Neural cell (in vitro differentiated cells): ENCODE measurements around the gene UVRAG. TPM values are rescaled to one million over a fixed set of nuclear protein-coding genes. Genes with fewer than 3 reads are reported as not detected.

Source experiments
- H2AFZ ChIP-seq: fragments of 200-600, 300-800 bp; sonication (generic), shearing (Covaris generic); 2 replicates; pipeline ENCODE4 v1.6.0; 2014; ENCODE audit warnings: low read depth, mild to moderate bottlenecking, antibody characterized with exemption, low read length, moderate library complexity
- H3F3A ChIP-seq: fragments of 200-600 bp; shearing (Covaris generic); 2 replicates; pipeline ENCODE4 v1.6.1; 2016; ENCODE audit warnings: mild to moderate bottlenecking, moderate library complexity, mixed read lengths, antibody characterized with exemption, low read length; ENCODE audit not compliant: insufficient read depth, poor library complexity, severe bottlenecking
- H3K27ac ChIP-seq: fragments of 200-600, 300-800 bp; sonication (generic), shearing (Covaris generic); 2 replicates; pipeline ENCODE4 v1.5.1; 2014; ENCODE audit warnings: mild to moderate bottlenecking, low read length, moderate library complexity
- H3K27me3 ChIP-seq: fragments of 300-800, 200-600 bp; sonication (generic), shearing (Covaris generic); 2 replicates; pipeline ENCODE4 v1.6.0; 2014; ENCODE audit warnings: mild to moderate bottlenecking, low read depth, low read length, moderate library complexity; ENCODE audit not compliant: insufficient read depth
- H3K36me3 ChIP-seq: fragments of 300-800, 200-600 bp; sonication (generic), shearing (Covaris generic); 2 replicates; pipeline ENCODE4 v1.5.1; 2014; ENCODE audit warnings: mild to moderate bottlenecking, antibody characterized with exemption, low read length, moderate library complexity; ENCODE audit not compliant: insufficient read depth
- H3K4me2 ChIP-seq: fragments of 300-800, 200-600 bp; sonication (generic), shearing (Covaris generic); 2 replicates; pipeline ENCODE4 v1.6.0; 2014; ENCODE audit warnings: mild to moderate bottlenecking, low read length
- H3K4me3 ChIP-seq: fragments of 300-800, 200-600 bp; sonication (generic), shearing (Covaris generic); 2 replicates; pipeline ENCODE4 v1.5.1; 2014; ENCODE audit warnings: mild to moderate bottlenecking, low read length, moderate library complexity
- H3K79me2 ChIP-seq: fragments of 200-600 bp; shearing (Covaris generic); replicated peaks from 2 replicates; pipeline ENCODE4 v1.6.0; 2014; ENCODE audit warnings: mild to moderate bottlenecking, low read length, moderate library complexity; ENCODE audit not compliant: insufficient read depth
- H3K9ac ChIP-seq: fragments of 300-800, 200-600 bp; sonication (generic), shearing (Covaris generic); 2 replicates; pipeline ENCODE4 v1.6.1; 2016; ENCODE audit warnings: mild to moderate bottlenecking, low read length, mixed read lengths
- H3K9me2 ChIP-seq: fragments of 200-600 bp; shearing (Covaris generic); 2 replicates; pipeline ENCODE4 v1.6.1; 2016; ENCODE audit warnings: mild to moderate bottlenecking, low read length, mixed read lengths; ENCODE audit not compliant: insufficient read depth
- H3K9me3 ChIP-seq: fragments of 200-600, 300-800 bp; sonication (generic), shearing (Covaris generic); 2 replicates; pipeline ENCODE4 v1.6.1; 2016; ENCODE audit warnings: mild to moderate bottlenecking, mixed run types, low read length, moderate library complexity, mixed read lengths
- H4K20me1 ChIP-seq: fragments of 200-600 bp; shearing (Covaris generic); 2 replicates; pipeline ENCODE4 v1.6.1; 2016; ENCODE audit warnings: mild to moderate bottlenecking, mixed run types; ENCODE audit not compliant: insufficient read depth
- EP300 ChIP-seq: fragments of 450-650 bp; conservative IDR thresholded peaks from 2 replicates; pipeline ENCODE4 v1.6.1; 2014; ENCODE audit warnings: antibody characterized with exemption, mild to moderate bottlenecking, moderate library complexity; ENCODE audit not compliant: poor library complexity, severe bottlenecking
- EZH2 ChIP-seq: fragments of 200-600, 300-800 bp; shearing (Covaris generic), sonication (generic); IDR thresholded peaks from 2 replicates; pipeline ENCODE4 v1.6.1; 2014; ENCODE audit warnings: antibody characterized with exemption, low read length, borderline replicate concordance, mild to moderate bottlenecking; ENCODE audit not compliant: insufficient read depth, poor library complexity, severe bottlenecking
- MXI1 ChIP-seq: fragments of 450-650 bp; conservative IDR thresholded peaks from 2 replicates; pipeline ENCODE4 v1.6.1; 2014; ENCODE audit warnings: antibody characterized with exemption, mild to moderate bottlenecking; ENCODE audit not compliant: poor library complexity, severe bottlenecking
- POLR2AphosphoS5 ChIP-seq: IDR thresholded peaks from 2 replicates; pipeline ENCODE4 v1.6.1; 2012
- RAD21 ChIP-seq: fragments of 450-650 bp; conservative IDR thresholded peaks from 2 replicates; pipeline ENCODE4 v1.6.1; 2014; ENCODE audit warnings: antibody characterized with exemption, mild to moderate bottlenecking, moderate library complexity
- SMC3 ChIP-seq: fragments of 450-650 bp; conservative IDR thresholded peaks from 2 replicates; pipeline ENCODE4 v1.6.1; 2014; ENCODE audit warnings: antibody characterized with exemption, mild to moderate bottlenecking, moderate library complexity; ENCODE audit not compliant: poor library complexity
- TAF1 ChIP-seq: IDR thresholded peaks from 2 replicates; pipeline ENCODE4 v1.6.1; 2012; ENCODE audit warnings: low read depth
- polyA plus RNA-seq: library from polyadenylated mRNA; depleted of rRNA; stranded (reverse); fragments of >200 nt; gene quantifications from 2 replicates; pipeline ENCODE4 v1.2.3, GENCODE V29; 2014
- TF ChIP-seq, protein P1 (sequence below): IDR thresholded peaks from 2 replicates; pipeline ENCODE4 v1.6.1; 2012; ENCODE audit warnings: borderline replicate concordance
- TF ChIP-seq, protein P2 (sequence below): fragments of 450-650 bp; IDR thresholded peaks from 2 replicates; pipeline ENCODE4 v1.5.1; 2014; ENCODE audit warnings: antibody characterized with exemption, mild to moderate bottlenecking, moderate library complexity; ENCODE audit not compliant: poor library complexity, severe bottlenecking

The UVRAG gene
- polyA plus RNA-seq, 1 donor from 2014 or later = 31.6 TPM

GRCh38 chr11:75792997-75793800 lies 21.8 kb upstream of the UVRAG start:
- Histone ChIP-seq H2AFZ (no peak overlapping the region), H3K27me3 (no peaks in the 10 kb centered on the region), H3K4me2 (no peak overlapping the region), H3F3A (no peaks in the 10 kb centered on the region), H3K36me3 (no peaks in the 10 kb centered on the region), H3K9me3 (no peaks in the 10 kb centered on the region), H3K9me2 (no peaks in the 10 kb centered on the region), H3K27ac (no peak overlapping the region), H4K20me1 (no peaks in the 10 kb centered on the region), H3K79me2 (no peaks in the 10 kb centered on the region), H3K9ac (no peak overlapping the region), H3K4me3 (no peak overlapping the region)
- TF ChIP-seq POLR2AphosphoS5 = no peak
- TF ChIP-seq, protein P1, sequence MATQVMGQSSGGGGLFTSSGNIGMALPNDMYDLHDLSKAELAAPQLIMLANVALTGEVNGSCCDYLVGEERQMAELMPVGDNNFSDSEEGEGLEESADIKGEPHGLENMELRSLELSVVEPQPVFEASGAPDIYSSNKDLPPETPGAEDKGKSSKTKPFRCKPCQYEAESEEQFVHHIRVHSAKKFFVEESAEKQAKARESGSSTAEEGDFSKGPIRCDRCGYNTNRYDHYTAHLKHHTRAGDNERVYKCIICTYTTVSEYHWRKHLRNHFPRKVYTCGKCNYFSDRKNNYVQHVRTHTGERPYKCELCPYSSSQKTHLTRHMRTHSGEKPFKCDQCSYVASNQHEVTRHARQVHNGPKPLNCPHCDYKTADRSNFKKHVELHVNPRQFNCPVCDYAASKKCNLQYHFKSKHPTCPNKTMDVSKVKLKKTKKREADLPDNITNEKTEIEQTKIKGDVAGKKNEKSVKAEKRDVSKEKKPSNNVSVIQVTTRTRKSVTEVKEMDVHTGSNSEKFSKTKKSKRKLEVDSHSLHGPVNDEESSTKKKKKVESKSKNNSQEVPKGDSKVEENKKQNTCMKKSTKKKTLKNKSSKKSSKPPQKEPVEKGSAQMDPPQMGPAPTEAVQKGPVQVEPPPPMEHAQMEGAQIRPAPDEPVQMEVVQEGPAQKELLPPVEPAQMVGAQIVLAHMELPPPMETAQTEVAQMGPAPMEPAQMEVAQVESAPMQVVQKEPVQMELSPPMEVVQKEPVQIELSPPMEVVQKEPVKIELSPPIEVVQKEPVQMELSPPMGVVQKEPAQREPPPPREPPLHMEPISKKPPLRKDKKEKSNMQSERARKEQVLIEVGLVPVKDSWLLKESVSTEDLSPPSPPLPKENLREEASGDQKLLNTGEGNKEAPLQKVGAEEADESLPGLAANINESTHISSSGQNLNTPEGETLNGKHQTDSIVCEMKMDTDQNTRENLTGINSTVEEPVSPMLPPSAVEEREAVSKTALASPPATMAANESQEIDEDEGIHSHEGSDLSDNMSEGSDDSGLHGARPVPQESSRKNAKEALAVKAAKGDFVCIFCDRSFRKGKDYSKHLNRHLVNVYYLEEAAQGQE = no peak
- no peak for TF ChIP-seq SMC3
- TF ChIP-seq, protein P2, sequence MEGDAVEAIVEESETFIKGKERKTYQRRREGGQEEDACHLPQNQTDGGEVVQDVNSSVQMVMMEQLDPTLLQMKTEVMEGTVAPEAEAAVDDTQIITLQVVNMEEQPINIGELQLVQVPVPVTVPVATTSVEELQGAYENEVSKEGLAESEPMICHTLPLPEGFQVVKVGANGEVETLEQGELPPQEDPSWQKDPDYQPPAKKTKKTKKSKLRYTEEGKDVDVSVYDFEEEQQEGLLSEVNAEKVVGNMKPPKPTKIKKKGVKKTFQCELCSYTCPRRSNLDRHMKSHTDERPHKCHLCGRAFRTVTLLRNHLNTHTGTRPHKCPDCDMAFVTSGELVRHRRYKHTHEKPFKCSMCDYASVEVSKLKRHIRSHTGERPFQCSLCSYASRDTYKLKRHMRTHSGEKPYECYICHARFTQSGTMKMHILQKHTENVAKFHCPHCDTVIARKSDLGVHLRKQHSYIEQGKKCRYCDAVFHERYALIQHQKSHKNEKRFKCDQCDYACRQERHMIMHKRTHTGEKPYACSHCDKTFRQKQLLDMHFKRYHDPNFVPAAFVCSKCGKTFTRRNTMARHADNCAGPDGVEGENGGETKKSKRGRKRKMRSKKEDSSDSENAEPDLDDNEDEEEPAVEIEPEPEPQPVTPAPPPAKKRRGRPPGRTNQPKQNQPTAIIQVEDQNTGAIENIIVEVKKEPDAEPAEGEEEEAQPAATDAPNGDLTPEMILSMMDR = no peak
- no peak for TF ChIP-seq EZH2
- TF ChIP-seq RAD21 = no peak
- no peak for TF ChIP-seq EP300
- no peak for TF ChIP-seq TAF1
- no peak for TF ChIP-seq MXI1

DNA sequence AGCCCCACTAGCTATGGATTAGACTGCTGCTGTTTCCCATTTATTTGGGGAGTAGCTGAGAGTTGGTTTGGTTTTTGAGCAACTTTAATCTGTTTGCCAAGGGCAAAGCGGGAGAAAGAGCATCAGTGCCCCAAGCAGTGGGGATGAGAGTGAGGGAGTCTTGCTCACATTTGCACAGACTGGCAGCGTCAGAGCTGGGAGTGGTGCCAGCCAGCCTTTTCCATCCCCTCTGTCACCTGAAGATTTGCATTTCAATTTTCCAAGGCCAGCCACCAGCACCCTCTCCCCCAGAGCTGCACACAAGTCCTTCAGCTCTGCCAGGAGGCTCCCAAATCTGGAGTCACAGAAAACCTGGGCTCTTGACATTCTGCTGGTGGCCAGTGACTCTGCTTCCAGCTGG lies 21.0 kb upstream of the UVRAG start:
- no peaks in the 10 kb centered on the region for H3K9me2 ChIP-seq

More for the DNA sequence above, 21.0 kb upstream of the UVRAG start:
- Histone ChIP-seq H3K9me3 (no peaks in the 10 kb centered on the region), H3K79me2 (no peaks in the 10 kb centered on the region), H3K4me3 (no peak overlapping the region), H3K27ac (no peak overlapping the region), H3K36me3 (no peaks in the 10 kb centered on the region), H3K4me2 (no peak overlapping the region), H4K20me1 (no peaks in the 10 kb centered on the region), H2AFZ (no peak overlapping the region), H3F3A (no peaks in the 10 kb centered on the region), H3K9ac (no peak overlapping the region), H3K27me3 (no peaks in the 10 kb centered on the region)
- TF ChIP-seq MXI1 (no peak), EP300 (no peak), RAD21 (no peak)
- TF ChIP-seq, protein P2 = no peak
